LHCN-M2 (cell line): ENCODE measurements around the gene SECTM1. TPM values are rescaled to one million over a fixed set of nuclear protein-coding genes. Genes with fewer than 3 reads are reported as not detected.
"Not testable (repeated sequence)": the region's sequence is repeated elsewhere in the genome, so short reads cannot be mapped to it uniquely, and the experiment has no call there.

Experiments used
- DNase-seq: peaks from one replicate; pipeline ENCODE4 v3.0.0-alpha.2; 2012; ENCODE audit warnings: low read depth
- total RNA-seq: library from RNA; depleted of rRNA; stranded (reverse); fragments of >200 nt; gene quantifications from 2 replicates; pipeline ENCODE4 v1.2.3, GENCODE V29; 2014

Gene SECTM1
- total RNA-seq, 1 experiment from 2014 or later = 147 TPM

GRCh38 chr17:82370471-82371332 is 37.1 kb upstream of the SECTM1 start:
- DNase-seq = no peak

- no peak for DNase-seq
These were observed 35.6 kb upstream of the SECTM1 start for GRCh38 chr17:82369211-82369610.

GRCh38 chr17:82367724-82368524 is 34.4 kb upstream of the SECTM1 start:
- no peak for DNase-seq

GRCh38 chr17:82366749-82367148 is 33.2 kb upstream of the SECTM1 start:
- no peak for DNase-seq

- DNase-seq = no peak
These were observed 32.2 kb upstream of the SECTM1 start for GRCh38 chr17:82365606-82366295.

GRCh38 chr17:82361885-82362633 is 28.5 kb upstream of the SECTM1 start:
- no peak for DNase-seq

- not testable (repeated sequence) for DNase-seq
These were observed 26.0 kb upstream of the SECTM1 start for GRCh38 chr17:82359451-82360074.

GRCh38 chr17:82358465-82359350 is 25.1 kb upstream of the SECTM1 start, which contains the start of gene TEX19:
TEX19 (plus strand) TSS chr17:82359247; CDS start chr17:82362151, 2,904 bp downstream.
- DNase-seq = no peak

GRCh38 chr17:82357394-82357793 is 23.8 kb upstream of the SECTM1 start:
- DNase-seq = no peak

GRCh38 chr17:82356845-82357355 is 23.3 kb upstream of the SECTM1 start:
- DNase-seq = peak; percentile 39

GRCh38 chr17:82355770-82356427 is 22.3 kb upstream of the SECTM1 start:
- DNase-seq = no peak

- DNase-seq = no peak
These were observed 21.3 kb upstream of the SECTM1 start for GRCh38 chr17:82354804-82355308.

GRCh38 chr17:82353484-82353883 is 19.9 kb upstream of the SECTM1 start:
- DNase-seq = no peak

GRCh38 chr17:82351713-82352488 is 18.3 kb upstream of the SECTM1 start:
- peak; percentile 84 for DNase-seq

GRCh38 chr17:82351254-82351712 is 17.7 kb upstream of the SECTM1 start:
- DNase-seq = no peak

- no peak for DNase-seq
These were observed 16.8 kb upstream of the SECTM1 start for GRCh38 chr17:82350182-82351030.

GRCh38 chr17:82349287-82349701 is 15.7 kb upstream of the SECTM1 start:
- DNase-seq = no peak
